Hippocampal formation (tissue), 2 donors: Measurements from ENCODE around the gene SIX2.
"Not testable (repeated sequence)": the region's sequence is repeated elsewhere in the genome, so short reads cannot be mapped to it uniquely, and the experiment has no call there.

Source experiments
- DNase-seq, 2 donors: peaks; one replicate each; lab custom pipeline; 2025; lab: John Stamatoyannopoulos, UW

Gene SIX2

DNA sequence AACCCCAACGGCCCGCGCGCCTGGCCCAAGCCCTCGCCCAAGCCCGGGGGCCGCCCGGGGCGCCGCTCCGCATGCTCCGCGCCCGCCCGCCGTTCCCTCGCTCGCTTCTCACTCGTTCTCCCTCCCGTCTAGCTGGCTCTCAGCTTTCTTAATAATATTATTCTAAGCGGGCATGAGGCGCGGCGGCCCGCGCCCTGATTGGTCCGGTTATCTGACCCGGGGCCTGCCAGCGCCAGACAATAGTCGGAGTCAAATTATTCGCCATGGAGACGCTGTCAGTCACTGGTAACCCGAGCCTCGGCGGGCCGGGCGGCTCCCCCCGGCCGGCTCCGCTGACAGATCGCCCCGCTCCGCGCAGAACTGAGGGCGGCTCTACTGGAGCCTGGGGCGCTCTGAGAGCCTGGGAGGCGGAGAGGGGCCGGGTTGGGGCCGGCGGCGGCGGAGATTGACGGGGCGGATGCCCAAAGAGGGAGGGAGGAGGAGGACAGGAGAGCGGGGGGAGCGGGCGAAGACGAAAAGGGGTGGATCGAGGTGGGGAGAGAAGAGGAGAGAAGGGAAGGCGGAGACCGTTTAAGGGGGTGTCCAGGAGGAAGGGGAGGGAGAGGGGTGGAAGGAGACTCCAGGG lies at the start of gene SIX2:
Gene SIX2, minus strand, starts transcription at position 150 of the 625 bp plus-strand sequence. CDS start 342 bp downstream, outside the sequence.
- DNase-seq, result no peak

DNA sequence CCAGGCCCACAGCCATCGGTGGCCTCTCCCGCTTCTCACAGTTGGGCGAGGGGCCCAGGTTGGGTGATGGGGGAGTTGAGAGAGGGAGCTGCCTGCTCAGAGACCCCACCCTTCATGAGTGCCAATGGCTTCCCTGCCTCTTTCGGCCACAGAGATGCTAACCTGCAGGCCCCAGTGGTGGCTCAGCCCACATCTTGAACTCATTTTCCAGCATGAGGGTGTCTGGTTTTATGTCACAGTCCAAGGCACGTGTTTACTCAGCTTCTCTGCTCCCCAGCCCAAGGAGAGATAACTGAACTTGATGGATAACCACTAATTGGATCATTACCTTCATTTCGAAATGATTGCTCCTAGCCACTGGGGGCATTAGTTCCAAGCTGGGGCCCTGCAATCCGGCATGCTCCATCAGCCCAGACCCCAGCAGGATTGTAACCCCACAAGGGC lies 45.9 kb upstream of the SIX2 start:
- no peak for DNase-seq

DNA sequence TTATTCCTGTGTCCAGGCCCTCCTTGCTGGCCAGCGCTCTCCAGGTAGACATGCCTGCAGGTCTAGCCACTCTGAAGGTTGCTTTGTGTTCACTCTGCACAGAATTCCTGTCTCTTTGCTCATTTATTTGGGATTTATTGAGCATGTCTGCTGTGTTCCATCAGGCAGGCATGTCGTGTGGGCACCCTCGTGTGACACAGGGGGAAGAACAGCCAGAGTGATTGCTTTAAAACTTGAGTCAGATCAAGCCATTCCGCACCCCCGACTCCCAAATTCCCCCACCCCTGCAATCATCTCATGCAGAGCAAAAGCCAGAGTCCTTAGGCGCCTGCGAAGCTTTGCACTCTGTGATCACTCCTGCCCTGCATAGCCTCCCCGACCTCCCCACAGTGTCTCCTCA lies 44.7 kb upstream of the SIX2 start:
- DNase-seq, result no peak

DNA sequence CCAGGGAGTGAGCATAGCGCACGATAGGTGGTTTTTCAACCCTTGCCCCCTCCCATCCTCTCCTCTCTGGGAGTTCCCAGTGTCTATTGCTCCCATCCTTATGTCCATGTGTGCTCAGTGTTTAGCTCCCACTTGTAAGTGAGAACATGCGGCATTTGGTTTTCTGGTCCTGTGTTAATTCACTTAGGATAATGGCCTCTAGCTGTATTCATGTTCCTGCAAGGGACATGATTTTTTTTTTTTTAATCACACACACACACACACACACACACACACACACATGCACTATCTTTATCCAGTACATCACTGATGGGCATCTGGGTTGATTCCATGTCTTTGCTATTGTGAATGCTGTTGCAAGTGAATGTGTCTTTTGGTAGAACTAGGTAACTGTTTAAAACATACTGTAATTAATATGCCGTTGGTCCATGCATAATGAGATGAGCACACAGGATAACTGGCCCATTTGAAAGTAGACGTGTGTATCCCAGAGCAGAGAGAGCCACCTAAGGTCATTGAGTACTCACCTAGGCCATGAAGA lies 43.2 kb upstream of the SIX2 start:
- no peak for DNase-seq

DNA sequence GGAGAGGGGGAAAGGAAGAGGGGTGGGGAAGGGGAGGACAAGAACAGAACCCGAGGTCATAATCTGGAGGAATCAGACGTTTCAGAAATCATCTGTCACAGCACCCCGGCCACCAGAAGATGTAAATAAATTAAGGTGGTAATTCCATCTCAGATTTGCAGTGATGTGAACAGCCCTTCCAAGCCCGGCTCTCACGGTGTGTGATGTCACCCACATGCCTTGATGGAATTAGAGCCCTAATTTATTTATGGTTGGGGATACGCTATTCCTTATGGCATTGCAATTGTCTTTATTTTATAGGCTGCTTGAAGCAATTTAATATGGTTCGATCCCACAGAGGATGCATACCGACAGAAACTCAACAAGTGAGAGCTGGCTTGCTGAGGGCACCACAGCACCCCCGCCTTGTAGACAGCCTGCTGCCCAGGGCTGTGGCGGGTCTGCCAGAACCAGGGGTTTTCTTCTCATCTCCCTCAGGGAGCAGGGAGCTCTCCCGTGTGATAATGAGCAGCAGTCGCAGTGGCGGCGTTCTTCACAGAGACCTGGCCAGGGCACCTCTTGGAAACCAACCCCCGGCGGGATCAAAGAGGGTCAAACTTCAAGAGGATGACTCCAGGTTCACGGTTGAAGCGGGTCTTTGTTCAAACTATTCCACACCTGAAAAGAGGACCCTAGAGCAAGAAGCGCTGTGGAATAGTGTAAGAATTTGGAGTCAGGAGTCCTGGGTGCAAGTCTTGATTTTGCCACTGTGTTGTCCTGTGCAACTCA lies 40.5 kb upstream of the SIX2 start:
- no peak for DNase-seq

DNA sequence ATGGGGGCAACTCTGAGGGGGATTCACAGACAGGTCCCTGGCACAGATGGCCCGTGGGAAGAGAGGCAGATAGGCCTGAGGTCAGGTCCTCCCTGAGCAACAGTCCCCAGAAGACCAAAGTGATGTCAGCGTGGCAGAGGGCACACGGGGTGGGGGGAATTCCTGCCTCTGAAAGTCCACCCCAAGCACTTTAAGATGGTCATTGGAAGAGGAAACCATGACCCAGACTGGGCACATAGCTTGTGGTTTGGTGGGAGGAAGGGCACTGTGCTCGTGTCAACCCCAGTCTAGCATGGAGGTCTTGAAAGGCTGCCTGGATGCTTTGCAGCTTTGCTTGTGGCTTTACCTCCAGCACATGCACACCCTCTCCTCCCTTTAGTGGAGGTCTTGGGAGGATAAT lies 38.0 kb upstream of the SIX2 start:
- no peak for DNase-seq

DNA sequence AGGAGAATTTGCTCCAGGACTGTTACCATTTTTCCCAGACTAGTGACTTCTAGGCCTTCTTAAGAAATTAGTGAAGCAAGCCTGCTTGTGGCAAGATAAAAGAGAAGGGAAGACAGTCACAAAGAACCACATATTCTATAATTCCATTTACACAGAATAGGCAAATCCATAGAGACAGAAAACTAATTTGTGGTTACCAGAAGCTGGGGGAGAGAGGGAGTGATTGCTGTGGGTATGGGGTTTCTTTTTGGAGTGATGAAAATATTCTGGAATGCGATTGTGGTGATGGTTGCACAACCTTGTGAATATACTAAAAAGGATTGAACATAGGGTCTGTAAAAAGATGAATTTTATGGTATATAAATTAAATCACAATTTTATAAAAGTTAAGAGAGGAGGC lies 37.5 kb upstream of the SIX2 start:
- DNase-seq, result no peak

DNA sequence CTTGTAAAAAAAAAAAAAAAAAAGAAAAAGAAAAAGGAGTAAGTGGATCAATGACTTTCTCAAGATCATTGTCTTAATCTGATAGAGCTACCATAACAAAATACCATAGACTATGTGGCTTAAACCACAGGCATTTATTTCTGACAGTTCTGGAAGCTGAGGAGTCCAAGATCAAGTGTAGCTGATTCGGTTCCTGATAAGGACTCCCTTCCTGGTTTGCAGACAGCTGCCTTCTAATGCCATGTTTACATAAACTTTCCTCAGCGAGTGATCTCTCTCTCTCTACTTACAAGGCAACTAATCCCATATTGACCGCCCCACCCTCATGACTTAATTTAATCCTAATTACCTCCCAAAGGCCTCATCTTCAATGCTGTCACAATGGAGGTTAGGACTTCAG lies 36.5 kb upstream of the SIX2 start:
- DNase-seq, result no peak

DNA sequence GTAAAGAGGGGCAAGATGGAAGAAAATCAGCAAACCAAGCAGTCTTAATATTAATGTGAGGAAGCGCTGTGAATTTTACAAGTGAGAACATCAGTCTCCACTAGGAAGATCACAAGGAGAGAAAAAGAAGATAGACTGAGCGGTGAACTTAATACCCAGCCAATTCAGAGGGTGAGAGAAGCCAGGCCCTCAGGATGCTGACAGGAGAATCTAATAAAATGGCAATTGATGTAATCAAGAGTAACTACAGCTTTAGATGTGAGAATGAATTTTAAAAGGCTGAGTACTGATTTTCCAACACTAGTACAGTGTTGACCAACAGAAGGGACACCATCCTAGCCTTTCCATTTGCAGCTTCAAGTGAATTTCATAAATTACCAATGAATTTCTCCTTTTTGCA lies 35.7 kb upstream of the SIX2 start:
- no peak for DNase-seq

DNA sequence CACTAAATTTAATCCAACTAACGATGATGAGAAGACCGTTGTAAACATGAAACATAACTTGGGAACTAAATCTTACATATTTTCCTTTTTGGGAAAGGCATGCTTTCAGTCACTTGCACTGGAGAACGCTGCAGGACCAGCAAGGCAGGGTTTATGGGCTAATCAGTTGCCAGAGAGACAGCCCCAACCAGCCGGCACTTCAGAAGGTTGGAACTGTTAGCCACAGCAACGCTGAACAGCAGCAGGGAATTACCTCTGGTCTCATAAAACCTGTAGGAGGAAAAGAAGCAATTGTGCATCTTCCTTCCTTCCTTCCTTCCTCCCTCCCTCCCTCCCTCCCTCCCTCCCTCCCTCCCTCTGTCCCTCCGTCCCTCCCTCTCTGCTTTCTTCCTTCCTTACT lies 33.9 kb upstream of the SIX2 start:
- DNase-seq, result no peak

DNA sequence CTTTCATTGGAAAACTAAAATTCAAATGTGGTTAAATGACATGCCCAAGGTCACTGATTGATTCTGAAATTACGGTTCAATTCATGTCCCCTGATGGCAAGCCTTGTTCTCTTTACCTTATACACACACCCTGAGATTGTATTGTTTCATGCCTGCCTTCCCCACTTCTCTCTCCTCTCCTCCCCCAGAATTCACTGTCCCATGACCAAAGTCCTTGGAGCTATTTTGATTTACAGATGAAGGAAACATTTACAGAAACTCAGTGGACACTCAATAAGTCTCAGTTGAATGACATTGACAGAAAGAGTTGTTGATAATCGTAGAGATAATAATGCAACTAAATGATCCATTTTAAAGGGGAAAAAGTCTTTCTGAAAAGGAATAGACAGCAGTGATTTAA lies 33.1 kb upstream of the SIX2 start:
- DNase-seq, result no peak

DNA sequence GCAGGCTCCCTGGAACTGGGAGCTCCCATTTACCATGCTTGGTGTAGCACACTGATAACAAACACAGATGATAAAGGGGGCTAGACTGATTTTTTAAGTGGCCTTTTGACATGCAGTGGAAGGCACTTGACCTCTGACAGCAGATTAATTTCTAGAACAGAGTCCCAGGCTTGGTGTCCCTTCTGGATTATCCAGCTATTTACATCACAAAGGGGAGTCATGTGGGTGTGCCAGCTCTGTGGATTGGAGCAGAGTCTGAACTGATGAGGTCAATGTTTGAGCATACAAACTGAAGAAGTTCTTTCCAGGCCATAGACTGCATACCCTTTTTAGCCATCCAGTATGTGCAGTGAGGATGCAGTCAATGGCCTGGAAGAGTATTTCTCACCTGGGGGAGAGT lies 31.5 kb upstream of the SIX2 start:
- no peak for DNase-seq

DNA sequence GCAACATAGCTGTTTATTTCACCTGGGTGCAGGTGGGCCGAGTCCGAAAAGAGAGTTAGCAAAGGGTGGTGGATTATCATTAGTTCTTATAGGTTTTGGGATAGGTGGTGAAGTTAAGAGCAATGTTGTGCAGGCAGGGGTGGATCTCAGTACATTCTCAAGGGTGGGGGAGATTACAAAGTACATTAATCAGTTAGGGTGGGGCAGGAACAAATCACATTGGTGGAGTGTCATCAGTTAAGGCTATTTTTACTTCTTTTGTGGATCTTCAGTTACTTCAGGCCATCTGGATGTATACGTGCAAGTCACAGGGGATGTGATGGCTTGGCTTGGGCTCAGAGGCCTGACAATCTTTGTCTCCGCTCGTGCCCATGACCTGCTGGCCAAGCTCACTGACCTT lies 30.6 kb upstream of the SIX2 start:
- not testable (repeated sequence) for DNase-seq

DNA sequence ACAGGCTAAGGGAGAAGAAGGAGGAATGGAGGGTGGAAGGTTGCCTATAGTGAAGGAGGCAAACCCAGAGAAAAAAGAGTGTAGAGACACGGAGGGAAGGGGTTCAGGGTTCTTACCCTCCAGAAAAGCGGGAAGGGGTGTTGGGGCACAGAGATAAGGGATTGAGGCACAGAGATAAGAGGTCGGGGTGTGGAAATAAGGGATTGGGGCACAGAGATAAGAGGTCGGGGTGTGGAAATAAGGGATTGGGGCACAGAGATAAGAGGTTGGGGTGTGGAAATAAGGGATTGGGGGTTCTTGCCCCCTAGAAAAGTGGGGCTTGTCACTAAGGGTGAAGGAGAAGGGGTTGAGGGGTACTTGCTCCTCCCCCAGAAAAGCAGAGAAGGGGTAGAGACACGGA lies 29.6 kb upstream of the SIX2 start:
- not testable (repeated sequence) for DNase-seq

DNA sequence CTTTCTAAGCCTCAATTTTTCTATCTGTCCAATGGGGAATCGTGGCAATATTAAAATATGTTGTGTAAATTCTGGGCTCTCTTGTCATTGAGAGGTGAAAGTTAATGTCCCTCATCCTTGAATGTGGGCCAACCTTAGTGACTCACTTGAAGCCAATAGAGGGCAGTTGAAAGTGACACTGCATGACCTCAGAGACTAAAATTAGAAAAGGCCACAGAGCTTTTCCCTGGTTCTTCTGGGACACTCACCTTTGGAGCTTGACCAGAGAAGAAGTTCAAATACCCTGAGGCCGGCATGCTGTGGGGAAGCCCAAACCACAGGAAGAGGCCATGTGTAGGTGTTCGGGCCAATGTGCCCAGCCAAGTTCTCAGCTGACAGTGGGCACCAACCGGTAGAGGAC lies 24.1 kb upstream of the SIX2 start:
- DNase-seq, result no peak

DNA sequence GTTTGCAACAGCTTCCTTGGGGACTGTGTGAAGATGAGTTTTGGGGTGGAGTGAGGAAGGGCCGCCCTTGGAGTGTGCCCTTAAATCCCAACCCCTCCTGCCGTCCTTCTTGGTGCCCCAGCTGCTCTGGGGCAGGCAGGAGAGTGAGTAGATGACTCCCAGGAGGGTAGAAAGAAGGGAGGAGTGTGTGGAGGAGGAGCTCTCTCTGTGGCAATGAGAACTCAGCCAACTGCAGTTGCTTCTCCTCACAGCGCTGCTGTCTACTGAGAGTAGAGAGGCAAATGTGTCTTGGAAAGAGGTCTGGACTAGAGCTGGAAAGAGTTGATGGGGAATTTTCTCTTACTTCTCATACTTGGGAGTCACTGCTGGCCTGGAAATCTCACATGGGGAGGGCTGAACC lies 21.8 kb upstream of the SIX2 start:
- DNase-seq, result no peak

DNA sequence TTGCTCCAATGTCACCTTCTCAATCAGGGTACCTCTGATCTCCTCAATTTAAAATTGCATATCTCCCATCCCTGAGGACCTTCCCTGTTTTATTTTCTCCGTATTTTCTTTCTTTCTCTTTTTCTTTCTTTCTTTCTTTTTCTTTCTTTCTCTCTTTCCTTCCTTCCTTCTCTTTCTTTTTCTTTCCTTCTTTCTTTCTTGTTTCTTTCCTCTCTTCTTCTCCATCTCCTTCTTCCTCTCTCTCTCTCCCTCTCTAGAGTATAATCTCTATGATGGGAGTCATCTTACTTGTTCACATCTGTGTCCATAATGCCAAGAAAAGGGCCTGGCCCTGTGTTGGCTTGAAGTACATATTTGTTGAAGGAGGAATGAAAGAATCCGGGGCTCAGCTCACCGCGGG lies 21.3 kb upstream of the SIX2 start:
- DNase-seq, result no peak

DNA sequence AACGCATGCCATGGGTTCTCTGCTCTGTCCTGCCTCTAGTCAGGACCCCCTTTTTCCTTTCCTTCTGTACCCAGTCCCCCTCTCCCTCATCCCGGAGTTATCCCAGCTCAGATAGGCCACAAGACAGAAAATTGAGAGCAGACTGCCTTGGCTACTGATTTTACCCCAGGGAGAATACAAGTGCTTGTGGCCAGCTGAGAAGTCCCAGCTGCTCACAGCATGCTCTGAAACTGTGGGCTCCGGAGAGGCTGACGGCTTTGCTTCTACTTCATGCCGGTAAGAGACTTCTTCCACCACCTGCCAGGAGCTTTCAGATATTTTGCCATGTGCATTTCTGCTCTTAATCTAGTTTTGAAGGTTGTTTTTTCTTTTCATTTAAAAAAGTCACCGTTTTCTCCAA lies 20.0 kb upstream of the SIX2 start:
- no peak for DNase-seq

DNA sequence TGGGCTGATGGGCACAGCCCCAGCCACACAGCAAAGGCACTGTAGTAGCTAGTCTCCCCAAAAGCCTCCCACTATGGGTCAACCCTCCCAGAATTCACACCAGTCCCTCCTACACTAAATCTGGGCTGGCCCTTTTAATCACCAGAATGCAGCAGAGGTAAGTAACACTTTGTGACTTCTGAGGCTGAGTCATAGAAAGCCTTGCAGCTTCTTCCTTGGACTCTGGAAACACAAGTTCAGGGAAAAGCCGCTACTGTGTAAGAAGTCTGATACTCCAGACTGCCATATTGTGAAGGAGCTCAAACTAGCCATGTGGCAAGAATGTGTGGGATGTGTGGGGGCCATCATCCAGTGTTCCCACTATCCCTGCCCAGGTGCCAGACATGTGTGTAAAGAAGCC lies 19.0 kb upstream of the SIX2 start:
- no peak for DNase-seq

DNA sequence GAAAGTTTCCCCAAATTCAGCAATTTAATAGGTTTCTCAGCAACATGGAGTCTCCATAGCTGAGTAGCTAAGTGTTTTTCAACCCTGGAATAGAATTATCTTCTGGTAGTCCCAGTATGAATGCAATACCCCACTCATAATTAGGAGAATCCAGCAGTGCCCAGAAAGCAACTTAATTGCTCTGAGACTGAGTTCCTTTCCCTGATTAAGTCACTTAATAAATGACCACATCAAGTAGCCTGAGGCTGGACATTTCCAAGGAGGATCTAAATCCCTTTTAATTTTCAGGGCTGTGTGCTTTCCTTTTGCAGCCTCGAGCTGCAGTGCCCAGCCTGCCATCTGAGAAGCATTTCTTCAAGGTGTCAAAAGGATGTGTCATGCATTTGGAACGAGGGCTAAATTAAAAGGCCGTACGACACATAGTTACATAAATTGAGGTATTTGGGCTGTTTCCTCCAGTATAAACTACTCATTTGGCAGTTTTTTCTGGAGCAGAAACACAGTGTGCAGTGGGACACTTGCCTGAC lies 17.7 kb upstream of the SIX2 start:
- DNase-seq, result no peak

DNA sequence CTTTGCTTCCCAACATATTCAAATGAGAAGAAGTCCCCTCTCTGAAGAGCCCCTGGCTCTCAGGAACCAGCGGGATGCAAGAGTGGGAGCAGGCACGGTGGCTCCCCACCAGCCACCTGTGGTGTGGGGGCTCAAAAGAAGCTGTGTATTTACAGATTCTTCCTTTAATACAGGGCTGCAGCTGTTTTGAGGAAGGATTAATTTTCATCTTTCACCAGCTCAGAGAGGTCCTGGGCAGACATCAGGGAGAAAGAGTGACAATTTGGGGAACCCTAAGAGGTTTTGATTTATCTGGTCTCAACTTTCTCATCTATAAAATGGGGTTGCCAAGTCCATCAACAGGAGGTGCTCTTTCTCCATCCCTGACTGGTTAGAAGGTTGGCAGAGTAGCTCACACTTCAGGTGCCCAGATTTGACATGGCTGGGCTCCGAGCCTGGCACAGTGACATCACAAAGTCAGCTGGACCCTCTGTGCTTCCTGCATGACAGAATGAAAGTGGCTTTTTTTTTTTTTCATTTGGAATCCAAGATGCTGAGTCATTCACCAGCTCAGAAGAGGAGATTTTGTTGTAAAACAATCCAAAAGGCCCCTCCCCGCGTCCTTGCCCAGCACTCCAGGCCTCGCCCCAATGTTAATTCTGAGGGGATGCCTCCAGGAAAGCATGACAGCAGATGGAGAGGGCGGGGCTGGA lies 15.5 kb upstream of the SIX2 start:
- DNase-seq, result no peak

DNA sequence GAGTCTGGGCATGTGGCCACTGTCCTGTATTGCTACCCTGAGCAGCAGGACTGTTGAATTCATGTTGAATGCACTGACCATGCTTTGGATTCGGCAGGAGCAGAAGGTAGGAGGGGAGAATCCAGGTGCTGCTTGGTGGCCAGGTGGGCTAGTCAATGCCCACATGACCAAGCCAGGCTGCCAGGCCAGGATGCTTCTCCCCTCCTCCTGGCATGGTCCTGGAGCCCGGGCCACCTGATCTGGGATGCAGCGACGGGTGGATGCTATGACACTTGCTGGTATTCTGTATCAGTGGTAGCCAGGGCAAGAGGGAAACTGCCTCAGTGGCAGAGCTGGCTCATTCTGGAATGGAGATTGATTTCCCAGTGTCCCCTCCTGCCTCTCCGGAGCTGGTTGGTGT lies 14.8 kb upstream of the SIX2 start:
- DNase-seq, result no peak

DNA sequence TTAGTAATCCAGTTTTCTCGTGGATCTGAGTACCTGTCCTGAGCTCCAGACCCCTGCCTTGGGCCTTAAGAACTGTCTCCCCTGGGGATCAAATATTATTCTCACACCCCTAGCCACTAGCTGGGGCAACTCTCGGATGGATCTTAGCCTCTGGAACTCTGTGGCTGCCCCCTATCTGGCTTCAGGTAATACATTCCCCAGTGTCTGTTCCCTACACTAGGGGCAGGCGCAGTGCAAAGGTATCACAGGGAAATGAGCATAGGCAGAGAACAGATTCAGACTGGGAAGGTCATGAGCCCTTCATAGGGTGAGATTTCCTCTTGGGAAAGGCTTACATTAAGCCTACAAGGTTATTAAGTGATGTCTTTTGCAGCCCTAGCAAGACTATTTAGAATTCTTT lies 11.2 kb upstream of the SIX2 start:
- DNase-seq, result no peak
